ENCODE results near the gene ANKMY1.

- TF ChIP-seq CTCF (IDR thresholded peaks at IDR 0.05; ENCODE audit: poor library complexity) (peak; percentile 19), EZH2 (IDR thresholded peaks at IDR 0.05; ENCODE audit: borderline replicate concordance) (no peak)
Measured at GRCh38 chr2:240556553-240557100, 1.2 kb downstream of the ANKMY1 start.

All from hepatocyte (in vitro differentiated cells).